HUES48 (cell line): Measurements from ENCODE around the gene GDAP2.
"Not testable (repeated sequence)": the region's sequence is repeated elsewhere in the genome, so short reads cannot be mapped to it uniquely, and the experiment has no call there.

Source experiments
- H3K27ac ChIP-seq: one replicate; pipeline ENCODE4 v1.7.0; 2013; ENCODE audit warnings: low read depth, low read length, inconsistent platforms
- H3K27me3 ChIP-seq: 2 replicates; pipeline ENCODE4 v1.6.1; 2013; ENCODE audit warnings: mild to moderate bottlenecking, low read length; ENCODE audit not compliant: control insufficient read depth, insufficient read depth
- H3K36me3 ChIP-seq: 2 replicates; pipeline ENCODE4 v1.6.1; 2013; ENCODE audit warnings: low read length; ENCODE audit not compliant: control insufficient read depth, insufficient read depth
- H3K4me1 ChIP-seq: 2 replicates; pipeline ENCODE4 v1.6.1; 2013; ENCODE audit warnings: mild to moderate bottlenecking, low read length; ENCODE audit not compliant: control insufficient read depth, insufficient read depth
- H3K4me3 ChIP-seq: 2 replicates; pipeline ENCODE4 v1.5.1; 2013; ENCODE audit warnings: mild to moderate bottlenecking, low read depth, low read length
- H3K9ac ChIP-seq: 2 replicates; pipeline ENCODE4 v1.6.1; 2013; ENCODE audit warnings: mild to moderate bottlenecking, low read depth, low read length, moderate library complexity
- H3K9me3 ChIP-seq: 2 replicates; pipeline ENCODE4 v1.6.1; 2013; ENCODE audit warnings: low read length; ENCODE audit not compliant: control insufficient read depth, insufficient read depth

The GDAP2 gene

DNA sequence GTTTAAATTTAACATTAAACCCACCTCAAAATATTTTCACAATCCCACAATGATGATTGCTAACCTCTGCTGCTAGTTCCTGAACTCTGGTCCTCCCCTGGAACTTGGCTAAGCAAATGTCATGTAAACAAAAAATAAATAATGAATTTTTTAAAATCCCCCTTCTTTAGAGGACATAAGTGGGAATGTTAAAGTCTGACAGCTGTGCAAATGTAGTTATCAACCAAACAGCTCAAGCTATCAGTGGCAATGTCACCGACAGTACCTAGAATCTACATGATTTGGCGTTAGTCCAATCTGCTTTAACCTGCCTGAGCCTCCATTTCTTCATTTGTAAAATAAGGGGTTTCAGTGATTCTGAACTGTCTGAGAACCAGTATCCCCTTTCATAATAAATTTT is 67.7 kb downstream of the GDAP2 start:
- Histone ChIP-seq H3K36me3 (peaks cover 7% of the 10 kb centered on the region), H3K27me3 (no peaks in the 10 kb centered on the region), H3K4me3 (no peak overlapping the region), H3K9ac (no peak overlapping the region), H3K9me3 (no peaks in the 10 kb centered on the region), H3K4me1 (no peaks in the 10 kb centered on the region; the same call in 1 of the 2 replicates), H3K27ac (no peak overlapping the region)

DNA sequence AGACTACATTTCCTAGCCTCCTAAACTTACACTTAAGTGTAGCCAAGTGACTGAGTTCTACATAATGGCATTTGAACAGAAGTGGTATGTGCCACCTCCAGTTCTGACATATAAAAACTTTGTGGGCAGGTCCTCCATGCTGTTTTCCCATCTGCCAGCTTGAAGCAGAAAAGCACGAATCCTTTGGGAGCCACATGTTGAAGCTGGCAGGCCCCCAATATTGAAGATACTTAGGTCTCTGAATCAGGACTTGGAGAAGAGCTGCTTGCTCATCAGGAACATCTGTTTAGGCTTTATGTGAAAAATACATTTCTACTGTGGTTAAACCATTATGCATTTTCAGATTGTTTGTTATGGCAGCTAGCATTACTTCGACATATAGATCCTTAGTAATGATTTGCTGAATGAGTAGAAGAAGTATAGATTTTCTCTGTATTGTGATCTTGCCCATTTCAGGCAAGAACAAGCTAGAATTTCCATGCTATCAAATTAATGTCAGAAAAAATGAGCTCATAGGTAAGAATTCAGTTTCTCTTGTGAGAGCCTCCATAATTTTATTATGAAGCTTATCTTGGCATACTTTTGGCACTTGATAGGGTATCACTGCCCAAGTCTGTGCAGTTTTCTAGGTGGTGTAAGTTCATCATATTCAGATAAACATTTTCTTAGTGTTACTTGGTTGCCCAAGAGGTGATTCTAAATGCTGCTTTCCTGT is 68.4 kb downstream of the GDAP2 start:
- Histone ChIP-seq H3K27ac (no peak overlapping the region), H3K9ac (no peak overlapping the region), H3K9me3 (no peaks in the 10 kb centered on the region), H3K36me3 (peaks cover 6% of the 10 kb centered on the region), H3K4me3 (no peak overlapping the region), H3K27me3 (no peaks in the 10 kb centered on the region), H3K4me1 (no peaks in the 10 kb centered on the region)

DNA sequence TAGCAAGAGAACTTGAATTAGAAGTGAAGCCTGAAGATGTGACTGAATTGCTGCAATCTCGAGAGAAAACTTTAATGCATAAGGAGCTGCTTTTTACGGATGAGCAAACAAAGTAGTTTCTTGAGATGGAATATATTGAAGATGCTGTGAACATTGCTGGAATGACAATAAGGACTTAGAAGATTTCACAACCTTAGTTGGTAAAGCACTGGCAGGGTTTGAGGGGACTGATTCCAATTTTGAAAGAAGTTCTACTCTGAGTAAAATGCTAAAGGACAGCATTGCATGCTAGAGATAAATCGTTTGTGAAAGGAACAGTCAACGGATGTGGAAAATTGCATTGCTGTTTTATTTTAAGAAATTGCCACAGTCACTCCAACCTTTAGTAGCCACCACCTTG is 69.5 kb downstream of the GDAP2 start:
- H3K36me3 ChIP-seq, result no peaks in the 10 kb centered on the region
- no peaks in the 10 kb centered on the region for H3K4me1 ChIP-seq
- H3K9ac ChIP-seq, result no peak overlapping the region
- no peak overlapping the region for H3K27ac ChIP-seq
- H3K4me3 ChIP-seq, result no peak overlapping the region
- no peaks in the 10 kb centered on the region for H3K9me3 ChIP-seq
- H3K27me3 ChIP-seq, result no peaks in the 10 kb centered on the region

DNA sequence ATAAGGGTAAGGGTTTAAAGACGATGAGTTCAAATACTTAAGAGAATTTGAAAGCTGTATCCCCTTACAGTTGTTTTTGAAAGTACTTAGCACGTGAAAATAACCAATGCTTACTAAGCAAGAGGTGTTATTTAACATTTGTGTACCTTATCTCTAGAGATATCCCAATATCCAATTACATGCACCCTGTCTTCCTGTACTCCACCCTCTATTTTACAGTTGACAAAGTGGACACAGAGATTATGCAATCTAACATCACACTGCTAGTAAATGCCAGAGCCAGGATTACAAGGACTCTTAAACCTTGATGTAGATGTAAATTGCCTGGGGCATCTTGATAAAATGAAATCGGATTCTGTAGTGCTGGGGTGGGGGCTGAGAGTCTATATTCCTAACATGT is 72.0 kb downstream of the GDAP2 start:
- Histone ChIP-seq H3K9ac (no peak overlapping the region), H3K4me3 (no peak overlapping the region), H3K9me3 (no peaks in the 10 kb centered on the region), H3K4me1 (no peaks in the 10 kb centered on the region), H3K36me3 (no peaks in the 10 kb centered on the region), H3K27me3 (no peaks in the 10 kb centered on the region), H3K27ac (no peak overlapping the region)

DNA sequence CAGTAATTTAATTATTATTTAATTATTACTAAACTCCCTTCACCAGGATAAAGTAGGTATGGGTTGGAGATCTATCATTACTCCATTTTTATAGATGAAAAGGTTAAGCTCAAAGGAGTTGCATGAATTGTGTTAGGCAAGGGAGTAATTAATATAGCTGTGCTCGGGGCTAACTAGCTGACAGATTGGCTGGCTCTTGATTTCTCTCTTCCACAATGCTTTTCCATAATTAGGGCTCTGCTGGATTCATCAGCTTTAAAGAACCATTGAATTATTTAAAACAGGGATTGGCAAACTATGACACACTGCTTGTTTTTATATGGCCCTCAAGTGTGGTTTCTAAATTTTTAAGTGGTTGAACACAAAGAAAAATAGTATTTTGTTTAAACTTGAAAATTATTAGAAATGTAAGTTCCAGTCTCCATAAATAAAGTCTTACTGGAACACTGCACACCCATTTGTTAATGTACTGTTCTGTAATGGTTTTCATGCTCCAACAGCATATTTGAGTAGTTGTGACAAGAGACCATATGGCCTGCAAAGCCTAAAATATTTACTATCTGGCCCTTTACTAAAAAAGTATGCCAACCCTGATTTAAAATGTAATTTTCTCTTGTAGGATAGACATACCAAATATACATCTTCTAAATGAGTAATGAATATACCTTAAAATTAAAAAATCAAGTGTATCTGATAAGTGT is 76.4 kb downstream of the GDAP2 start:
- Histone ChIP-seq H3K36me3 (no peaks in the 10 kb centered on the region), H3K9me3 (no peaks in the 10 kb centered on the region), H3K27ac (no peak overlapping the region), H3K4me1 (no peaks in the 10 kb centered on the region), H3K27me3 (no peaks in the 10 kb centered on the region), H3K9ac (no peak overlapping the region), H3K4me3 (no peak overlapping the region)

DNA sequence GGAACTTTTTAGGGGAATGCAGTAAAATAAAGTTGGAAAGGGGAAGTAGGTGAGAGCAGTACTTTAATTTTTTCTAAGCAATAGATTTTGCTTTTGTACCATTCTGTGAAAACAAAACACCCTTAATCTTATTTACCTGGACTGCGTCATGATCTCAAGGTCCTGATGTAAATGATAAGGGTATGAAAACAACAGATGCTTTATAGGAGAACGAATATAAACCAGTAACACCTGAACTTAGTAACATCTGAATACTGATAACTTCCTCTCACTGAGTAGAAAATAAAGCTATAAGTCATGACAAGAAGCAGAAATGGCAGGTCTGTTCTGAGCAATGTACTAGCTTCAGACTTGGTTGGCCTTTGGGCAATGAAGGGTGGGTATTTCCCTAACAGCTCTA is 77.7 kb downstream of the GDAP2 start:
- Histone ChIP-seq H3K4me3 (no peak overlapping the region), H3K36me3 (no peaks in the 10 kb centered on the region), H3K9ac (no peak overlapping the region), H3K9me3 (no peaks in the 10 kb centered on the region), H3K27me3 (no peaks in the 10 kb centered on the region), H3K4me1 (no peaks in the 10 kb centered on the region), H3K27ac (no peak overlapping the region)

DNA sequence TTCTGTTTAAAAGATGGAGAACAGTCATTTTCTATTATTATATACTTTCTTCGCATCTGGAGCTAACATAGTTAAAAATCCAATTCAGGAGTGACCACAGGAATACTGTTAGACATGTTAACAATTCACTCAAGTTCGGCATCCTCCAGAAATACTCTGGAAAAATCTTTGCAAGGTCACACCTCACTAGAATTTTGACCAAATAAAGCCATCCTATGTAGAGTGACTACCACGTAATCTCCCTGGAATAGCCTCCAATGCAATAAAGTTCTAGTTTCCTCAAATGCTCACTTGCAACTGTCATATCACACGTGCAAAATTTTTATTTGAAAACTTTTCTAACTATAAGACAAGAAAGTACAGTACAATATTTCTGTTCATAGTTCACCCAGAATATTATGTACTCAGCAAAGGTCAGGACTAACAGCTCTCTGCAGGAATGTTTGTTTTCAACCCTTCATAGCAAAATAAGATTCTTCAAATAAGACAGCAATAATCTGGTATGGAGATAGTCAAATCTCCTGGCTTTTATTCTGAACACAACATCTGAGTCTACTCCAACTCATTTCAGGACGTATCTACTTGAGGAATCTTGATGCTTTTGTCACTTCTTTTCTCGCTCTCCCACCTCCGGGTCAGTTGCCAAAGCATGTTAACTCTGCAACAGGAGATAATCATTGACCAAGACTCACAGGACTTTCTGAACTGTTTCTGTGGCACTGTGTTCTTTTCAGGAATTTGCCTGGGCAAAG is 82.6 kb downstream of the GDAP2 start:
- Histone ChIP-seq H3K4me3 (no peak overlapping the region), H3K27me3 (no peaks in the 10 kb centered on the region), H3K9me3 (no peaks in the 10 kb centered on the region), H3K27ac (no peak overlapping the region), H3K4me1 (no peaks in the 10 kb centered on the region), H3K9ac (no peak overlapping the region), H3K36me3 (no peaks in the 10 kb centered on the region)

DNA sequence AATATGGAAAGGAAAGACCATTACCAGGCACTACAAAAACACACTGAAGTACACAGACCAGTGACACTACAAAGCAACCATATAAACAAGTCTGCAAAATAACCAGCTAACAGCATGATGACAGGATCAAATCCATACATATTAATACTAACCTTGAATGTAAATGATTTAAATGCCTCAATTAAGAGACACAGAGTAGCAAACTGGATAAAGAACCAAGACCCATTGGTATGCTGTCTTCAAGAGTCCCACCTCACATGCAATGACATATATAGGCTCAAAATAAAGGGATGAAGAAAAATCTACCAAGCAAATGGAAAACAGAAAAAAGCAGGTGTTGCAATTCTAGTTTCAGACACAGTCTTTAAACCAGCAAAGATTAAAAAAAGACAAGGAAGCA is 84.9 kb downstream of the GDAP2 start:
- not testable (repeated sequence) for H3K27ac ChIP-seq, H3K36me3 ChIP-seq, H3K27me3 ChIP-seq, H3K4me1 ChIP-seq, H3K9ac ChIP-seq, H3K4me3 ChIP-seq, H3K9me3 ChIP-seq

DNA sequence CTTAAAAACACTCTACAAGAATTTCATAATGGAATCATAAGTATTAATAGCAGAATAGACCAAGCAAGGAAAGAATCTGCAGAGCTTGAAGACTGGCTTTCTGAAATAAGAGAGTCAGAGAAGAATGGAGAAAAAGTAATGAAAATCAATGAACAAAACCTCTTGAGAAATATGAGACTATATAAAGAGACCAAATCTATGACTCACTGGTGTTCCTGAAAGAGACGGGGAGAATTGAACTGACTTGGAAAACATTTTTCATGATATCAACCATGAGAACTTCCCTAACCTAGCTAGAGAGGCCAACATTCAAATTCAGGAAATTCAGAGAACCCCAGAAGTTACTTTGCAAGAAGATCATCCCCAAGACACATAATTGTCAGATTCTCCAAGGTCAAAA is 85.6 kb downstream of the GDAP2 start:
- Histone ChIP-seq H3K9ac (no peak overlapping the region), H3K27me3 (no peaks in the 10 kb centered on the region), H3K9me3 (no peaks in the 10 kb centered on the region), H3K36me3 (no peaks in the 10 kb centered on the region), H3K4me1 (no peaks in the 10 kb centered on the region), H3K27ac (no peak overlapping the region), H3K4me3 (no peak overlapping the region)

DNA sequence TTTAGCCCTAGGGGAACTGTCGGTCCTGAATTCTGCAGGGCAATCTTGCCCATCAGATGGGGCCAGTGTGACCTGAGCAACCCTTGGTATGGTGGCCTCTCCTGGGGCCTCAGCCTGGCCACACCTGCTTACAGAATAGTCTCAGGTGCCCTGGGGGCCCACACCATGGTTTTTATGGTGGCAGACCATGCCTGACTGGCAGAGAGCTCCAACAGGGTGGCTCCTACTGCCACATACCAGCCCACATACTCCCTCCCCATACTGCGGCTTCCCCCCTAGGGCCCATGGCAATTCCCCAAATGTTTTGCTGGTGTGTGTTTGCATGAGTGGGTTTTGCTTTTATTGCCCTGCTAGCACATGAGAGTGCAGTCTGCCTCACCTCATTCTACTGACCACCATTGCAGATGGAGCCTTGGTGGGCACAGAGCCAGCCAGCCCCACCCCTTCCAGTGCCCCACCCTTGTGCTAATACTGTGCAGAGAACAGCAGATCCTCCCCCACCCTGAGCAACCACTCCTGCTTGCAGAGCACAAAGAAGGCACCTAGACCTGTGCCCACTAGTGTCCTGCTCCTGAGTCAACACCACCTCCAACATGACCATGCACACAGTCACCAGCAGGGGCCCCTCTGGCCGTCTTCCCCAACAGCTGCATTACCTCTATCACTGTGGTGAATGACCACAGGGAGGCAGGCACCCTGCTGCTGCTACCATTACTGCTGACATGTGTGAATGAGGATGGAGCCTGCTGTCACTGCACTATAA is 86.8 kb downstream of the GDAP2 start:
- Histone ChIP-seq H3K4me1 (no peaks in the 10 kb centered on the region), H3K4me3 (no peak overlapping the region), H3K9ac (no peak overlapping the region), H3K36me3 (no peaks in the 10 kb centered on the region), H3K27ac (no peak overlapping the region), H3K9me3 (no peaks in the 10 kb centered on the region), H3K27me3 (no peaks in the 10 kb centered on the region)
